Measurements from ENCODE around the gene CDKAL1. TPM values are rescaled to one million over a fixed set of nuclear protein-coding genes. Genes with fewer than 3 reads are reported as not detected.

Gene CDKAL1
- total and polyA plus RNA-seq, 2 of the 8 experiments (the other 6 are each of a cell fraction or from before 2014, with no cell fraction given): 8.4 to 24.6 TPM

DNA sequence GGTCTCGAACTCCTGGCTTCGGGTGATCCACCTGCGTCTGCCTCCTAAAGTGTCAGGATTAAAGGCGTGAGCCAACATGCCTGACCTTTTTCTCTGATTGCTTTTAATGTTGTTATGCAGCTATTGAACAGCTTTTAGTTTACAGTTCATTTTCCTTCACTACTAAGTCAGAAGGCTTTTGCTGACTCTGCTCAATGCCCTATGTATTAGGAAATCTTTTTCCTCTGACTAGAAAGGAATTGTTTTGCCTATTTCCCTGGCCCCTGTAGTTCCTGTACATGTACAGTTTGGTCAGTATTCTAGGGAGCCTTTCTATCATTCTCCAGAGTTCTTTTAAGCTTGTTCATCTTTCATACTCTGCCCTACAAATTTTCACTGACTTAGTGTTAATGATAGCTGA, 280.2 kb downstream of the CDKAL1 start:
- Histone ChIP-seq H2BK15ac (ENCODE audit: low read length) (no peak overlapping the region), H3K56ac (replicated peaks; ENCODE audit: insufficient read length, low read depth, low read length) (no peak overlapping the region), H3K14ac (ENCODE audit: insufficient read length) (no peak overlapping the region), H3K23ac (ENCODE audit: insufficient read length) (no peak overlapping the region), H3K9ac (replicated peaks in 1 of 4; ENCODE audit: extremely low read depth in 1 of 4, low read depth in 3 of 4, low read length in 3 of 4) (no peak overlapping the region), H3K4me2 (ENCODE audit: insufficient read depth in 1 of 2, low read depth in 2 of 2, low read length in 2 of 2) (no peak overlapping the region), H4K20me1 (replicated peaks in 1 of 2; ENCODE audit: control insufficient read depth in 1 of 2, insufficient read depth in 2 of 2, low read length in 2 of 2) (no peaks in the 10 kb centered on the region), H2BK5ac (ENCODE audit: low read depth, low read length) (no peak overlapping the region), H3K18ac (ENCODE audit: extremely low read depth, low read length) (no peak overlapping the region), H2BK20ac (ENCODE audit: low read length) (no peak overlapping the region), H3K27ac (ENCODE audit: low read depth, low read length) (no peak overlapping the region), H3K4me1 (replicated peaks in 1 of 4; ENCODE audit: control insufficient read depth in 3 of 4, insufficient read depth in 4 of 4, low read length in 3 of 4) (peaks cover 0 to 15% (median 9%) of the 10 kb centered on the region in 4 experiments; a peak in 4 of 7 replicates), H2AK5ac (ENCODE audit: low read depth, low read length) (no peak overlapping the region), H3K36me3 (ENCODE audit: control insufficient read depth in 2 of 4, insufficient read depth in 4 of 4, low read length in 3 of 4) (no peaks in the 10 kb centered on the region), H3K23me2 (ENCODE audit: low read depth, low read length) (no peaks in the 10 kb centered on the region; the same call in 1 of the 2 replicates), H4K8ac (ENCODE audit: extremely low read depth, insufficient read depth, low read length) (no peak overlapping the region), H3K79me1 (ENCODE audit: low read depth, low read length) (no peaks in the 10 kb centered on the region), H3K27me3 (replicated peaks in 1 of 4; ENCODE audit: control insufficient read depth in 3 of 4, extremely low read depth in 1 of 4, insufficient read depth in 3 of 4, low read length in 3 of 4) (no peaks in the 10 kb centered on the region), H3K4ac (replicated peaks; ENCODE audit: insufficient read length, low read depth, low read length) (no peak overlapping the region), H2BK120ac (replicated peaks; ENCODE audit: low read depth, low read length) (no peak overlapping the region), H3K79me2 (ENCODE audit: control insufficient read depth in 1 of 2, insufficient read depth in 2 of 2, low read length in 2 of 2) (no peaks in the 10 kb centered on the region), H4K5ac (ENCODE audit: insufficient read length, low read depth, low read length) (no peak overlapping the region), H3K4me3 (ENCODE audit: extremely low read depth in 1 of 4, insufficient read depth in 2 of 4, low read depth in 3 of 4, low read length in 4 of 4) (no peak overlapping the region), H3K9me3 (ENCODE audit: insufficient read depth in 2 of 2, low read depth in 1 of 2, low read length in 1 of 2) (no peaks in the 10 kb centered on the region), H2BK12ac (ENCODE audit: low read depth, low read length) (no peak overlapping the region), H4K91ac (replicated peaks; ENCODE audit: insufficient read length, low read length) (no peak overlapping the region), H2AFZ (ENCODE audit: low read length) (no peak overlapping the region)
- WGBS, 2 experiments (ENCODE audit: extremely low coverage in 1 of 2, insufficient coverage in 1 of 2, insufficient read length in 1 of 2, insufficient replicate concordance in 2 of 2, low coverage in 1 of 2, low lambda C conversion rate in 2 of 2, missing lambda C conversion rate in 1 of 2): 97% methylated on average over 4 of the region's 4 CpGs; no CpG with 5 or more reads in 1 of the 2 experiments
- ChIA-PET POLR2A (ENCODE audit: partially characterized antibody) (interaction anchor here (0.6 kb wide), 1 partner anchor 31 kb away, joined by 3 read pairs; no protein-coding TSS in a partner anchor), CTCF (ENCODE audit: partially characterized antibody) (interaction anchor here (1.0 kb wide), 1 partner anchor 10 kb away, joined by 4 read pairs; no protein-coding TSS in a partner anchor)
- DNase-seq (ENCODE audit: low read depth in 1 of 2, low spot score in 2 of 2): no peak
- no peak for FAIRE-seq
- TF ChIP-seq KDM4A (IDR thresholded peaks at IDR 0.05; ENCODE audit: low read depth, low read length, severe bottlenecking): no peak
- TF ChIP-seq CHD1 (IDR thresholded peaks at IDR 0.05; ENCODE audit: low read depth, low read length): no peak
- no peak for TF ChIP-seq EGR1 (IDR thresholded peaks at IDR 0.05; ENCODE audit: borderline replicate concordance, low read depth, low read length)
- no peak for TF ChIP-seq RNF2 (IDR thresholded peaks at IDR 0.05; ENCODE audit: borderline replicate concordance, low read depth, low read length, missing control alignments, poor library complexity, severe bottlenecking)
- TF ChIP-seq, protein P1, sequence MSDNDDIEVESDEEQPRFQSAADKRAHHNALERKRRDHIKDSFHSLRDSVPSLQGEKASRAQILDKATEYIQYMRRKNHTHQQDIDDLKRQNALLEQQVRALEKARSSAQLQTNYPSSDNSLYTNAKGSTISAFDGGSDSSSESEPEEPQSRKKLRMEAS (IDR thresholded peaks at IDR 0.05): no peak
- no peak for TF ChIP-seq POLR2AphosphoS5 (IDR thresholded peaks at IDR 0.05; ENCODE audit: low read depth, low read length)
- TF ChIP-seq CEBPB (IDR thresholded peaks at IDR 0.05; ENCODE audit: low read depth, low read length): no peak
- TF ChIP-seq CBX8 (IDR thresholded peaks at IDR 0.05; ENCODE audit: borderline replicate concordance, low read depth, low read length): no peak
- TF ChIP-seq RXRA (IDR thresholded peaks at IDR 0.05; ENCODE audit: insufficient read depth, low read depth, low read length): no peak
- TF ChIP-seq, protein P2, sequence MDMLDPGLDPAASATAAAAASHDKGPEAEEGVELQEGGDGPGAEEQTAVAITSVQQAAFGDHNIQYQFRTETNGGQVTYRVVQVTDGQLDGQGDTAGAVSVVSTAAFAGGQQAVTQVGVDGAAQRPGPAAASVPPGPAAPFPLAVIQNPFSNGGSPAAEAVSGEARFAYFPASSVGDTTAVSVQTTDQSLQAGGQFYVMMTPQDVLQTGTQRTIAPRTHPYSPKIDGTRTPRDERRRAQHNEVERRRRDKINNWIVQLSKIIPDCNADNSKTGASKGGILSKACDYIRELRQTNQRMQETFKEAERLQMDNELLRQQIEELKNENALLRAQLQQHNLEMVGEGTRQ (IDR thresholded peaks at IDR 0.05; ENCODE audit: low read length): no peak
- no peak for TF ChIP-seq GABPA (IDR thresholded peaks at IDR 0.05; ENCODE audit: borderline replicate concordance, insufficient read depth, low read length)
- TF ChIP-seq SAP30 (IDR thresholded peaks at IDR 0.05; ENCODE audit: insufficient read depth, insufficient replicate concordance, low read length): no peak

Measured in H1 (cell line).